Measurements from ENCODE around the gene NLGN1. TPM values are rescaled to one million over a fixed set of nuclear protein-coding genes. Genes with fewer than 3 reads are reported as not detected.

Gene NLGN1
- total and polyA plus RNA-seq, 9 of the 15 experiments (the other 6 are each of a cell fraction or from before 2014, with no cell fraction given): under 0.01 to 0.01 TPM; not detected in 7

- no peak for TF ChIP-seq YY1 (IDR thresholded peaks at IDR 0.05; ENCODE audit: borderline replicate concordance in 1 of 3, control insufficient read depth in 1 of 3, extremely low read depth in 1 of 3, insufficient read depth in 3 of 3, insufficient read length in 1 of 3, insufficient replicate concordance in 2 of 3, low read depth in 1 of 3, low read length in 2 of 3)
- no peak for TF ChIP-seq CHCHD3 (CRISPR knock-in tag; IDR thresholded peaks at IDR 0.05)
- TF ChIP-seq LEF1 (IDR thresholded peaks at IDR 0.05): no peak
- no peak for TF ChIP-seq E4F1 (CRISPR knock-in tag; IDR thresholded peaks at IDR 0.05; ENCODE audit: borderline replicate concordance)
- TF ChIP-seq MIER1 (IDR thresholded peaks at IDR 0.05; ENCODE audit: low read depth): no peak
- TF ChIP-seq PRDM10 (IDR thresholded peaks at IDR 0.05; ENCODE audit: partially characterized antibody): no peak
- TF ChIP-seq KLF10 (CRISPR knock-in tag; IDR thresholded peaks at IDR 0.05): no peak
- no peak for TF ChIP-seq NRF1 (conservative IDR thresholded peaks at IDR 0.05 in 1 of 2, IDR thresholded peaks at IDR 0.05 in 1 of 2)
- TF ChIP-seq DMBX1 (CRISPR knock-in tag; IDR thresholded peaks at IDR 0.05; ENCODE audit: borderline replicate concordance): no peak
Observed at GRCh38 chr3:173744479-173744878, 346.9 kb downstream of the NLGN1 start (continued).
